HG02571 (cell line): ENCODE results near the gene TMEM219.
A peak's percentile ranks its signal among the peaks of the same experiment; 100 is the strongest.
"Not testable (repeated sequence)": the region's sequence is repeated elsewhere in the genome, so short reads cannot be mapped to it uniquely, and the experiment has no call there.

Experiments
- ATAC-seq: cut with Tn5 transposase; IDR thresholded peaks from one replicate; pipeline ENCODE4 v1.9.1; 2021; ENCODE audit warnings: mild to moderate bottlenecking, moderate library complexity; ENCODE audit not compliant: unreplicated experiment

TMEM219 gene

GRCh38 chr16:29950806-29951461 is 10.9 kb upstream of the TMEM219 start:
- no peak for ATAC-seq

- ATAC-seq: no peak
These were observed 10.1 kb upstream of the TMEM219 start for GRCh38 chr16:29951625-29952365.

- no peak for ATAC-seq
These were observed 3.1 kb upstream of the TMEM219 start for GRCh38 chr16:29958756-29959155.

GRCh38 chr16:29959293-29959692 is 2.6 kb upstream of the TMEM219 start:
- no peak for ATAC-seq

- not testable (repeated sequence) for ATAC-seq
These were observed 2.1 kb upstream of the TMEM219 start for GRCh38 chr16:29959821-29960220.

- no peak for ATAC-seq
These were observed 776 bp upstream of the TMEM219 start for GRCh38 chr16:29961127-29961478.

GRCh38 chr16:29962344-29962994 is 590 bp downstream of the TMEM219 start:
- ATAC-seq: no peak

- no peak for ATAC-seq
These were observed 1.3 kb downstream of the TMEM219 start for GRCh38 chr16:29963021-29963743.

GRCh38 chr16:29968205-29968604 is 6.3 kb downstream of the TMEM219 start:
- ATAC-seq: no peak

- no peak for ATAC-seq
These were observed 9.4 kb downstream of the TMEM219 start for GRCh38 chr16:29971304-29971703.

GRCh38 chr16:29972500-29972899 is 10.6 kb downstream of the TMEM219 start:
- ATAC-seq: no peak

GRCh38 chr16:29972992-29973383 is 11.1 kb downstream of the TMEM219 start:
- no peak for ATAC-seq

GRCh38 chr16:29973384-29974246 is 11.7 kb downstream of the TMEM219 start, which contains the start of gene TAOK2:
Gene TAOK2, plus strand, starts transcription at chr16:29973868. Its CDS starts 3,905 bp downstream, at chr16:29977773.
- peak; percentile 91 for ATAC-seq

- no peak for ATAC-seq
These were observed 12.6 kb downstream of the TMEM219 start for GRCh38 chr16:29974291-29975133.

GRCh38 chr16:29975134-29975538 is 13.3 kb downstream of the TMEM219 start:
- ATAC-seq: no peak

GRCh38 chr16:29975811-29976511 is 14.1 kb downstream of the TMEM219 start:
- ATAC-seq: no peak

- ATAC-seq: no peak
These were observed 15.4 kb downstream of the TMEM219 start for GRCh38 chr16:29977063-29977825.

- ATAC-seq: no peak
These were observed 16.2 kb downstream of the TMEM219 start for GRCh38 chr16:29978081-29978480.
